Adrenal gland (tissue), 12 donors: Measurements from ENCODE around the gene TM7SF2. TPM values are rescaled to one million over a fixed set of nuclear protein-coding genes. Genes with fewer than 3 reads are reported as not detected.

ENCODE experiments used
- DNase-seq, 7 donors: peaks; one replicate each; pipeline ENCODE4 v3.0.0-alpha.2; 2019 to 2020
- H3K27ac ChIP-seq, 5 donors: fragments of 200-600 bp; sonication (generic) in 4 of 5; 1 replicate in 3 of 5; 2 replicates in 2 of 5; pipeline versions ENCODE4 v1.5.1 to v1.8.0; 2016 to 2020; ENCODE audit warnings: mild to moderate bottlenecking in 1 of 5
- H3K27me3 ChIP-seq: fragments of 200-600 bp; 2 replicates; pipeline ENCODE4 v1.8.0; 2021
- H3K36me3 ChIP-seq, 2 donors: fragments of 200-600 bp; replicated peaks in 1 of 2; 1 replicate in 1 of 2; 2 replicates in 1 of 2; pipeline versions ENCODE4 v1.5.1 to v1.8.0; 2018 to 2022
- H3K4me1 ChIP-seq, 2 donors: fragments of 200-600 bp; replicated peaks in 1 of 2; 1 replicate in 1 of 2; 2 replicates in 1 of 2; pipeline versions ENCODE4 v1.5.1 to v1.8.0; 2018 to 2021
- H3K4me3 ChIP-seq, 4 donors: fragments of 200-600 bp; sonication (generic) in 3 of 4; one replicate each; pipeline ENCODE4 v1.5.1; 2016 to 2018
- H3K9me3 ChIP-seq, 3 donors: fragments of 200-600 bp; sonication (generic) in 1 of 3; replicated peaks in 1 of 3; 1 replicate in 2 of 3; 2 replicates in 1 of 3; pipeline versions ENCODE4 v1.5.1 to v1.8.0; 2016 to 2021
- POLR2A ChIP-seq, 2 donors: fragments of 450-650 bp; IDR thresholded peaks; one replicate each; pipeline ENCODE4 v1.6.1; 2017; ENCODE audit warnings: antibody characterized with exemption in 2 of 2, mild to moderate bottlenecking in 2 of 2, moderate library complexity in 1 of 2
- WGBS, 4 donors: extraction: QIAGEN DNeasy Blood & Tissue Kit in 2 of 4; methylation state at CpG; one replicate each; pipeline versions ENCODE4 v1.1.5 to v1.1.7; 2013 to 2017; 5-methylcytosine and 5-hydroxymethylcytosine counted together
- intact Hi-C, 2 donors: fragments of 100-400 bp; cut with DNase I; formaldehyde crosslinking; loops; one replicate each; pipeline versions ENCODE4 v1.14.1 to v1.15.0; 2022 to 2023
- polyA plus RNA-seq, 3 donors: library from polyadenylated mRNA; stranded (reverse); fragments of 200-250 nt in 2 of 3; fragments of 350-450 nt in 1 of 3; fragmentation: Illumina TruSeq in 1 of 3; extraction: RNeasy Lipid Tissue Mini Kit (QIAGEN cat#74804) in 1 of 3; gene quantifications; one replicate each; pipeline ENCODE4 v1.2.3, GENCODE V29; 2013 to 2014
- total RNA-seq, 9 donors: library from RNA; depleted of rRNA in 4 of 9; stranded (reverse); fragments of >200 nt in 4 of 9; fragments of 120-200 nt in 1 of 9; fragmentation: NEBNext Ultra II Directional in 1 of 9; extraction: Animal tissue kit (Norgen Biotek cat#: 25700) in 1 of 9; gene quantifications; one replicate each; pipeline versions ENCODE4 v1.1.0 to v1.2.4, GENCODE V29; 2013 to 2023
- TF ChIP-seq, protein P1 (sequence below), 6 experiments: fragments of 450-650 bp in 4 of 6; fragments of 200-600 bp in 2 of 6; sonication (generic) in 1 of 6; IDR thresholded peaks; 1 replicate in 5 of 6; 2 replicates in 1 of 6; pipeline versions ENCODE4 v1.5.1 to v1.8.0; 2016 to 2021; ENCODE audit warnings: antibody characterized with exemption in 6 of 6, mild to moderate bottlenecking in 2 of 6, moderate library complexity in 1 of 6
- donor health status: healthy with polysubstance abuse.
- donor health status: Bipolar disorder and iron deficiency.
- donor health status: DM: yes; HTN: yes; CAD: no.
- donor health status: DM: no; HTN: no; CAD: no.
- donor health status: DM: no; HTN: no; CAD: no.
- donor health status: DM: yes; HTN: yes; CAD: no.

The TM7SF2 gene
- total and polyA plus RNA-seq, 12 donors, result 259 to 1,807 (median 650) TPM

DNA sequence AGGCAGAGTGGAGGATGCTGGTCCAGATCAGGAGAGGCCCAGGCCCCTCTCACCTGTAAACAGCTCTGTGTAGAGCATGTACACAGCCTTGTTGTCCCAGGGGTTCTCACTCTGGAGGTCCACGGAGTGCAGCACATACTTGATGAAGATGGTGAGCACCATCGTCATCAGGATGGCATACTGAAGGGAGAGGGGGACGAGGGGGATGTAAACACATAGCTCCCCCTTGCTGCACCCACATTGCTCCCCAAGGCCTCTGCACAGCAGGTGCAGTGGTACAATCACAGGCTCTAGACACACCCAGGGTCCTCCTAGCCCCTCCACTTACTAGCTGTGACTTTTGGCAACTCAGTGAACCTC is 19.7 kb downstream of the TM7SF2 start:
- Histone ChIP-seq H3K4me1 (peaks cover 18 to 41% of the 10 kb centered on the region in 2 donors), H3K36me3 (peaks cover 0 to 67% of the 10 kb centered on the region in 2 donors), H3K27me3 (no peaks in the 10 kb centered on the region), H3K9me3 (no peaks in the 10 kb centered on the region), H3K4me3 (no peak overlapping the region), H3K27ac (no peak overlapping the region)
- DNase-seq, result peak in 2 of 7 donors; percentile 21 to 48
- TF ChIP-seq POLR2A (IDR thresholded peaks at IDR 0.05), result no peak
- TF ChIP-seq, protein P1, sequence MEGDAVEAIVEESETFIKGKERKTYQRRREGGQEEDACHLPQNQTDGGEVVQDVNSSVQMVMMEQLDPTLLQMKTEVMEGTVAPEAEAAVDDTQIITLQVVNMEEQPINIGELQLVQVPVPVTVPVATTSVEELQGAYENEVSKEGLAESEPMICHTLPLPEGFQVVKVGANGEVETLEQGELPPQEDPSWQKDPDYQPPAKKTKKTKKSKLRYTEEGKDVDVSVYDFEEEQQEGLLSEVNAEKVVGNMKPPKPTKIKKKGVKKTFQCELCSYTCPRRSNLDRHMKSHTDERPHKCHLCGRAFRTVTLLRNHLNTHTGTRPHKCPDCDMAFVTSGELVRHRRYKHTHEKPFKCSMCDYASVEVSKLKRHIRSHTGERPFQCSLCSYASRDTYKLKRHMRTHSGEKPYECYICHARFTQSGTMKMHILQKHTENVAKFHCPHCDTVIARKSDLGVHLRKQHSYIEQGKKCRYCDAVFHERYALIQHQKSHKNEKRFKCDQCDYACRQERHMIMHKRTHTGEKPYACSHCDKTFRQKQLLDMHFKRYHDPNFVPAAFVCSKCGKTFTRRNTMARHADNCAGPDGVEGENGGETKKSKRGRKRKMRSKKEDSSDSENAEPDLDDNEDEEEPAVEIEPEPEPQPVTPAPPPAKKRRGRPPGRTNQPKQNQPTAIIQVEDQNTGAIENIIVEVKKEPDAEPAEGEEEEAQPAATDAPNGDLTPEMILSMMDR (IDR thresholded peaks at IDR 0.05), result no peak
- intact Hi-C loops, result no loop called here
- WGBS, 4 donors, result 81 to 89% (median 87%) methylated on average over 3 of the region's 3 CpGs; no CpG with 5 or more reads in 1 of the 4 donors

DNA sequence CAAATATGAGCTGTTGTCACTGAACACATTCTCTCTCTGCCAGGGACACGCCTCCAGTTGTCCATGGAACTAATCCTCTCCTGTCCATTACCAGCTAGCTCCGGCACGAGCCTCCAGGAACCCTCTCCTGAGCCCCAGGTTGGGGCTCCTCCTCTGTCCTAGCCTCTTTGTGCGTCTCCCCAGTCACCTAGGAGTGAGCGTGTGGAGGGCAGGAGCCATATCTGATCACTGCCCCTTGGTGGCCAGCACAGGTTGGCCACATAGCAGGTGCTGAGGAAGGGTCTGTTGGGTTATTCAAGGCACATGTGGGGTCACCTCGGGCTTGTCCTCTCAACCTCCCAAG is 20.2 kb downstream of the TM7SF2 start:
- Histone ChIP-seq H3K9me3 (no peaks in the 10 kb centered on the region), H3K27me3 (no peaks in the 10 kb centered on the region), H3K4me1 (peaks cover 18 to 41% of the 10 kb centered on the region in 2 donors), H3K27ac (peak overlapping the region in 1 of 5 donors; percentile 96), H3K4me3 (no peak overlapping the region), H3K36me3 (peaks cover 0 to 62% of the 10 kb centered on the region in 2 donors)
- 76 to 89% (median 79%) methylated on average over 5 to 6 of the region's 6 CpGs for WGBS, 4 donors
- TF ChIP-seq POLR2A (IDR thresholded peaks at IDR 0.05), result no peak
- TF ChIP-seq, protein P1 (IDR thresholded peaks at IDR 0.05), result no peak
- intact Hi-C loops, result no loop called here
- peak in 2 of 7 donors; percentile 19 to 52 for DNase-seq

GRCh38 chr11:65132238-65132987 is 20.7 kb downstream of the TM7SF2 start:
- no peak overlapping the region for H3K4me3 ChIP-seq

DNA sequence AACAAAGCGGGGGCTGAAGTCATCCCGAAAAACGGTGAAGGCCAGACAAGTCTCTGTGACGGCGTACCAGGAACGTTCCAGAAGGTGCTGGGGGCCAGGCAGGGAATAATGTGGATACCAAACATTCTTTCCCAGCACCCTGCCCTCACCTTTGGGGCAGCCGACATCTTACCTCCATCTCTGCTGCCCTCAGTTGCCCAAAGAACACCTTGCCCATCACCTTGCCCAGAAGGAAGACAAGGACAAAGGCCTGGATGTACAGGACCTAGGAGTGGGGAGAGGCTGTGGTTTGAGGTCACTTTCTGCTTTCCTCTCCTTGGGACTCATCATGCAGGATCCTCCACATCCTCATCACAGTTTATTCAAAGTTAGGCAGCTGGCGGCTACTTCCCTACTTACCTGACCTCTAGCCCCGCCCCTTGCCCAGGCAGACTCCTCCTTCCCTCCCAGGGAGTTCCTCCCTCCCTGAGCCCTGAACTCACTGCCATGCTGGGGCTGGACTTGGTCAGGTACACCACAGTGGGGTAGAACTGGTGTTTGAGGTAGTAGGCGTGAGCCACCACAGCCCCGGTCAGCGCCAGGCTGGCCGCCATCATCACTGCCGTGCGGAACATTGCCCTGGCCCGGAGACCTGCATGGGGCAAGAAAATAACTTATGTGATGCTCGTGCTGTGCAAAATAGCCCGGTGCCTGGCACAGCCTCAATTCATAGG is 21.5 kb downstream of the TM7SF2 start:
- peak overlapping the region in 3 of 4 donors; percentile 52 to 92 (median 78) for H3K4me3 ChIP-seq
- TF ChIP-seq, protein P1 (IDR thresholded peaks at IDR 0.05), result no peak
- no peak for TF ChIP-seq POLR2A (IDR thresholded peaks at IDR 0.05)
- H3K27me3 ChIP-seq, result no peaks in the 10 kb centered on the region
- 32 to 39% (median 34%) methylated on average over 15 to 18 of the region's 18 CpGs for WGBS, 4 donors
- intact Hi-C loops, result no loop called here
- H3K27ac ChIP-seq, result peak overlapping the region; percentile 80 to 98 (median 96)
- no peaks in the 10 kb centered on the region for H3K9me3 ChIP-seq
- peak in 5 of 7 donors; percentile 48 to 73 (median 62) for DNase-seq
- peaks cover 18 to 41% of the 10 kb centered on the region in 2 donors for H3K4me1 ChIP-seq
- peaks cover 0 to 50% of the 10 kb centered on the region in 2 donors for H3K36me3 ChIP-seq

More at GRCh38 chr11:65132238-65132987, 20.7 kb downstream of the TM7SF2 start:
- peaks cover 18 to 41% of the 10 kb centered on the region in 2 donors for H3K4me1 ChIP-seq
- H3K27ac ChIP-seq, result peak overlapping the region in 2 of 5 donors; percentile 96 to 98
- TF ChIP-seq, protein P1 (IDR thresholded peaks at IDR 0.05), result no peak
- TF ChIP-seq POLR2A (IDR thresholded peaks at IDR 0.05), result no peak
- intact Hi-C loops, result no loop called here
- H3K36me3 ChIP-seq, result peaks cover 0 to 57% of the 10 kb centered on the region in 2 donors
- H3K9me3 ChIP-seq, result no peaks in the 10 kb centered on the region
- WGBS, 4 donors, result 63 to 74% (median 66%) methylated on average over 9 to 10 of the region's 10 CpGs
- DNase-seq, result peak in 3 of 7 donors; percentile 13 to 54 (median 25)
- no peaks in the 10 kb centered on the region for H3K27me3 ChIP-seq
